ENCODE data around the gene SLC7A4. TPM values are rescaled to one million over a fixed set of nuclear protein-coding genes. Genes with fewer than 3 reads are reported as not detected.

The SLC7A4 gene
- polyA plus RNA-seq, 1 of the 3 experiments (the other 2 are of a cell fraction) = 0.02 TPM

DNA sequence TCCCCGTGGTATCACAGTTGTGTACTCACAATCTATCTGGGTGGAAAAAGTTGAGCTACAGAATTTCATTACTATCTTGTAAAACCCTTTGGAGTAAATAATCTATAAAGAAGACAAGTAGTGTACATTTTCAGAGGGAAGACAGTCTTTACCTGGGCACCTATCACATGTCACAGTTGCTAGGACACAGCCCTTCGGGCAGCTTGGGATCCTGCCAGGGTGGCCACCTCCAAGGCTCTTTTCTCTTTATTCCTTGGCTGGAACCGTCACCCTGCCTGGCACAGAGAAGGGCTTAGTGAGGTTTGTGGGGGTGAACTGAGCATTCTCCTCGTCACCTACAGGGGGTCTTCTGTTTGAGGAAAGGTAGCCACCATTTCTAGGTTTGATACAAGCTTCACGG, 37.0 kb upstream of the SLC7A4 start:
- Histone ChIP-seq H2AFZ (ENCODE audit: low read depth) (no peak overlapping the region), H3K4me2 (no peak overlapping the region), H3K4me1 (ENCODE audit: control insufficient read depth in 1 of 2, insufficient read depth in 2 of 2, low read depth in 1 of 2, low read length in 1 of 2) (no peaks in the 10 kb centered on the region), H3K9me2 (no peaks in the 10 kb centered on the region), H3K36me3 (replicated peaks in 1 of 2; ENCODE audit: control insufficient read depth in 1 of 2, insufficient read depth in 2 of 2, low read length in 1 of 2) (no peaks in the 10 kb centered on the region), H3K27ac (ENCODE audit: low read depth in 2 of 2, low read length in 1 of 2) (no peak overlapping the region), H4K20me1 (ENCODE audit: insufficient read depth) (no peaks in the 10 kb centered on the region), H3K79me2 (ENCODE audit: insufficient read depth) (no peaks in the 10 kb centered on the region), H3F3A (replicated peaks; ENCODE audit: insufficient read depth) (peaks cover 2% of the 10 kb centered on the region), H3K4me3 (ENCODE audit: low read depth in 2 of 2, low read length in 1 of 2) (no peak overlapping the region), H3K9me3 (no peaks in the 10 kb centered on the region), H3K27me3 (ENCODE audit: insufficient read depth) (no peaks in the 10 kb centered on the region), H3K9ac (no peak overlapping the region)
- TF ChIP-seq EZH2phosphoT487 (IDR thresholded peaks at IDR 0.05; ENCODE audit: borderline replicate concordance, low read depth) (no peak), TCF12 (IDR thresholded peaks at IDR 0.05) (no peak)
- TF ChIP-seq, protein P1, sequence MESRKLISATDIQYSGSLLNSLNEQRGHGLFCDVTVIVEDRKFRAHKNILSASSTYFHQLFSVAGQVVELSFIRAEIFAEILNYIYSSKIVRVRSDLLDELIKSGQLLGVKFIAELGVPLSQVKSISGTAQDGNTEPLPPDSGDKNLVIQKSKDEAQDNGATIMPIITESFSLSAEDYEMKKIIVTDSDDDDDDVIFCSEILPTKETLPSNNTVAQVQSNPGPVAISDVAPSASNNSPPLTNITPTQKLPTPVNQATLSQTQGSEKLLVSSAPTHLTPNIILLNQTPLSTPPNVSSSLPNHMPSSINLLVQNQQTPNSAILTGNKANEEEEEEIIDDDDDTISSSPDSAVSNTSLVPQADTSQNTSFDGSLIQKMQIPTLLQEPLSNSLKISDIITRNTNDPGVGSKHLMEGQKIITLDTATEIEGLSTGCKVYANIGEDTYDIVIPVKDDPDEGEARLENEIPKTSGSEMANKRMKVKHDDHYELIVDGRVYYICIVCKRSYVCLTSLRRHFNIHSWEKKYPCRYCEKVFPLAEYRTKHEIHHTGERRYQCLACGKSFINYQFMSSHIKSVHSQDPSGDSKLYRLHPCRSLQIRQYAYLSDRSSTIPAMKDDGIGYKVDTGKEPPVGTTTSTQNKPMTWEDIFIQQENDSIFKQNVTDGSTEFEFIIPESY (IDR thresholded peaks at IDR 0.05; ENCODE audit: borderline replicate concordance, low read depth) = no peak
- POLR2A ChIA-PET = no interaction called here
- WGBS (ENCODE audit: low lambda C conversion rate) = 52% methylated on average over 3 of the region's 5 CpGs
- DNase-seq = no peak
- CTCF ChIA-PET = no interaction called here

DNA sequence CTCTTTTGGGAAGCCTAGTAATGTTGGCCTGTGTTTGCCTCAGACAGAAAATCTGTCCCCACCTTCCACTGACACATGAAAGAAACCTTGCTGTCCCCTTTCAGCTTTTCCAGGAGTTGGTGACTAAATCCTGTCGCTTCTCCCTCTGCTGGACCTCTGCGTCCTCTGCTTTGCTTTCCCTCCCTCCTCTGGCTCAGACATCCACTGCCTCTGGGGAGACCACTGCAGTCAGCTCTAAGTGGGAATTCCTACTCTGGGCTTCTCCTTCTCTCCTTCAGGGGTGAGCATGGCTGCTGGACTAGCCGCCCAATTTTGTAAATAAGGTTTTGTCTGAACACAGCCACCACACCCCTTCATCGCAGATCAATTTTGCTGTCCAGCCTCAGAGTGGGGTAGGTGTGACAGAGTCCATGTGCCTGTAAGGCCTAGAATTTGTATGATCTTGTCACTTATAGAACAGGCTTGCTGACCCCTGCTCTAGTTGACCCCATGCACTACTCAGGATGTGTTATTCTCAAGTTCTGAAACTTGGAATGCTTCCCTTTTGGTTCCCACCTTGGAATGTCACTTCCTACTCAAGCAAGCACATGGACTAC, 36.4 kb upstream of the SLC7A4 start:
- Histone ChIP-seq H4K20me1 (ENCODE audit: insufficient read depth) (no peaks in the 10 kb centered on the region), H3K79me2 (ENCODE audit: insufficient read depth) (no peaks in the 10 kb centered on the region), H3K4me2 (no peak overlapping the region), H3K9me2 (no peaks in the 10 kb centered on the region), H3K27me3 (ENCODE audit: insufficient read depth) (no peaks in the 10 kb centered on the region), H3F3A (replicated peaks; ENCODE audit: insufficient read depth) (no peaks in the 10 kb centered on the region), H3K36me3 (replicated peaks in 1 of 2; ENCODE audit: control insufficient read depth in 1 of 2, insufficient read depth in 2 of 2, low read length in 1 of 2) (no peaks in the 10 kb centered on the region), H3K9ac (no peak overlapping the region), H3K9me3 (no peaks in the 10 kb centered on the region), H3K27ac (ENCODE audit: low read depth in 2 of 2, low read length in 1 of 2) (no peak overlapping the region), H2AFZ (ENCODE audit: low read depth) (no peak overlapping the region), H3K4me1 (ENCODE audit: control insufficient read depth in 1 of 2, insufficient read depth in 2 of 2, low read depth in 1 of 2, low read length in 1 of 2) (no peaks in the 10 kb centered on the region), H3K4me3 (ENCODE audit: low read depth in 2 of 2, low read length in 1 of 2) (no peak overlapping the region)
- no peak for DNase-seq
- ChIA-PET CTCF (no interaction called here), POLR2A (no interaction called here)
- 82% methylated on average over 4 of the region's 4 CpGs for WGBS (ENCODE audit: low lambda C conversion rate)
- TF ChIP-seq REST (IDR thresholded peaks at IDR 0.05; ENCODE audit: low read depth, low read length) (no peak), MEF2A (IDR thresholded peaks at IDR 0.05; ENCODE audit: borderline replicate concordance, low read depth) (no peak), MAX (IDR thresholded peaks at IDR 0.05; ENCODE audit: low read depth) (no peak), YY1 (IDR thresholded peaks at IDR 0.05; ENCODE audit: low read depth) (no peak)

Measured in SK-N-SH (cell line).